Caco-2 (cell line): ENCODE results near the gene REPS1. TPM values are rescaled to one million over a fixed set of nuclear protein-coding genes. Genes with fewer than 3 reads are reported as not detected.

Experiments used
- BruUV-seq: library from RNA; stranded (reverse); fragments of 400-500 nt; replicated peaks from 2 replicates; lab custom pipeline; 2021; lab: Mats Ljungman, UMichigan
- CTCF ChIA-PET: fragments of 300-600 bp; sonication (Branson Sonifier 250); formaldehyde crosslinking; loops from one replicate; lab custom pipeline; 2022; ENCODE audit warnings: antibody characterized with exemption; lab: Charles Lee
- POLR2A ChIA-PET: fragments of 300-600 bp; sonication (Branson Sonifier 250); formaldehyde crosslinking; loops from one replicate; lab custom pipeline; 2022; ENCODE audit warnings: antibody characterized with exemption; lab: Charles Lee
- DNase-seq, 2 experiments: peaks; one replicate each; pipeline versions ENCODE4 v3.0.0 to v3.0.0-alpha.2; 2020 to 2022
- H3K27me3 ChIP-seq: replicated peaks from 2 replicates; pipeline ENCODE4 v1.6.0; 2011; ENCODE audit warnings: low read length; ENCODE audit not compliant: control insufficient read depth, insufficient read depth
- H3K36me3 ChIP-seq: 2 replicates; pipeline ENCODE4 v1.5.1; 2011; ENCODE audit warnings: low read length; ENCODE audit not compliant: control insufficient read depth, insufficient read depth
- H3K4me1 ChIP-seq: fragments of 250-450 bp; sonication (Bioruptor Pico); 2 replicates; pipeline ENCODE4 v1.5.1; 2020; ENCODE audit warnings: mild to moderate bottlenecking
- H3K4me3 ChIP-seq: 2 replicates; pipeline ENCODE4 v1.5.1; 2011; ENCODE audit warnings: low read depth, mild to moderate bottlenecking, control low read depth, low read length
- H3K9me3 ChIP-seq: fragments of 250-450 bp; sonication (Bioruptor Pico); 2 replicates; pipeline ENCODE4 v1.5.1; 2020; ENCODE audit warnings: mild to moderate bottlenecking, moderate library complexity
- H3K27ac Mint-ChIP-seq: one replicate; pipeline ENCODE4 v1.8.0; 2022; ENCODE audit warnings: mixed read lengths; ENCODE audit not compliant: unreplicated experiment
- H3K27me3 Mint-ChIP-seq: one replicate; pipeline ENCODE4 v1.8.0; 2022; ENCODE audit warnings: mixed read lengths; ENCODE audit not compliant: insufficient read depth, unreplicated experiment
- H3K36me3 Mint-ChIP-seq: one replicate; pipeline ENCODE4 v1.8.0; 2022; ENCODE audit warnings: mild to moderate bottlenecking, mixed read lengths; ENCODE audit not compliant: insufficient read depth, unreplicated experiment
- H3K4me1 Mint-ChIP-seq: one replicate; pipeline ENCODE4 v1.8.0; 2022; ENCODE audit warnings: low read depth, mixed read lengths; ENCODE audit not compliant: unreplicated experiment
- H3K4me3 Mint-ChIP-seq: one replicate; pipeline ENCODE4 v1.8.0; 2022; ENCODE audit warnings: mild to moderate bottlenecking, moderate library complexity, mixed read lengths; ENCODE audit not compliant: unreplicated experiment
- H3K9me3 Mint-ChIP-seq: one replicate; pipeline ENCODE4 v1.8.0; 2022; ENCODE audit warnings: mixed read lengths; ENCODE audit not compliant: unreplicated experiment
- intact Hi-C: fragments of 100-400 bp; cut with micrococcal nuclease; formaldehyde crosslinking; loops from one replicate; pipeline ENCODE4 v1.10.0; 2022; ENCODE audit not compliant: unreplicated experiment
- total RNA-seq: library from RNA; stranded (reverse); gene quantifications from 2 replicates; pipeline ENCODE4 v1.2.3, GENCODE V29; 2022
- TF ChIP-seq, protein P1 (sequence below), 2 experiments: fragments of 200-600 bp in 1 of 2; IDR thresholded peaks; 1 replicate in 1 of 2; 2 replicates in 1 of 2; pipeline versions ENCODE4 v1.5.1 to v1.8.0; 2011 to 2022; ENCODE audit warnings: antibody characterized with exemption in 1 of 2, control low read depth in 1 of 2, inconsistent platforms in 1 of 2, low read depth in 1 of 2, low read length in 1 of 2, mild to moderate bottlenecking in 1 of 2, moderate library complexity in 1 of 2; ENCODE audit not compliant: insufficient read depth in 1 of 2, severe bottlenecking in 1 of 2, unreplicated experiment in 1 of 2

REPS1 gene
- total RNA-seq, 1 experiment from 2014 or later: 74.1 TPM

DNA sequence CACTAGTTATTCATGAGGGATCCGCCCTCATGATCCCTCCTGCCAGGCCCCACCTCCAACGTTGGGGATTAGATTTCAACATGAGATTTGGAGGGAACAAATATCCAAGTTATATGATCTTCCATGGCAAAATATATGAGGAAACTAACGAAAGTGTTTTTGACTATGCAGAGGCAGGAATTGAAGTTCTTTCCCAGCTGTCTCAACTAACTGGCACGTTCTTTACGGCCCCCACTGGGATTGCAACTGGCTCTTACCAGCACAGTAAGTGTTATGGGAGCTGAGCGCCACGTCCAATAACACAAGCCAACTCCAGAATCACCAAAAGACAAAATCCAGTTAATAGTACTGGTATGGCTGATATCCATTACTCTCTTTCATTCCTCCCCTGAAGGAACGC, 125.6 kb downstream of the REPS1 start:
- H3K9me3 ChIP-seq: no peaks in the 10 kb centered on the region
- no peak for DNase-seq
- TF ChIP-seq, protein P1, sequence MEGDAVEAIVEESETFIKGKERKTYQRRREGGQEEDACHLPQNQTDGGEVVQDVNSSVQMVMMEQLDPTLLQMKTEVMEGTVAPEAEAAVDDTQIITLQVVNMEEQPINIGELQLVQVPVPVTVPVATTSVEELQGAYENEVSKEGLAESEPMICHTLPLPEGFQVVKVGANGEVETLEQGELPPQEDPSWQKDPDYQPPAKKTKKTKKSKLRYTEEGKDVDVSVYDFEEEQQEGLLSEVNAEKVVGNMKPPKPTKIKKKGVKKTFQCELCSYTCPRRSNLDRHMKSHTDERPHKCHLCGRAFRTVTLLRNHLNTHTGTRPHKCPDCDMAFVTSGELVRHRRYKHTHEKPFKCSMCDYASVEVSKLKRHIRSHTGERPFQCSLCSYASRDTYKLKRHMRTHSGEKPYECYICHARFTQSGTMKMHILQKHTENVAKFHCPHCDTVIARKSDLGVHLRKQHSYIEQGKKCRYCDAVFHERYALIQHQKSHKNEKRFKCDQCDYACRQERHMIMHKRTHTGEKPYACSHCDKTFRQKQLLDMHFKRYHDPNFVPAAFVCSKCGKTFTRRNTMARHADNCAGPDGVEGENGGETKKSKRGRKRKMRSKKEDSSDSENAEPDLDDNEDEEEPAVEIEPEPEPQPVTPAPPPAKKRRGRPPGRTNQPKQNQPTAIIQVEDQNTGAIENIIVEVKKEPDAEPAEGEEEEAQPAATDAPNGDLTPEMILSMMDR (IDR thresholded peaks at IDR 0.05; ENCODE audit: insufficient read depth in 1 of 2, low read depth in 1 of 2, low read length in 1 of 2, severe bottlenecking in 1 of 2, unreplicated experiment in 1 of 2): no peak
- H3K27ac Mint-ChIP-seq: no peak overlapping the region
- no peaks in the 10 kb centered on the region for H3K27me3 ChIP-seq
- no peaks in the 10 kb centered on the region for H3K9me3 Mint-ChIP-seq
- CTCF ChIA-PET: no interaction called here
- no peaks in the 10 kb centered on the region for H3K4me1 Mint-ChIP-seq
- intact Hi-C loops: no loop called here
- POLR2A ChIA-PET: no interaction called here
- BruUV-seq: no TSS peak
- no peaks in the 10 kb centered on the region for H3K36me3 Mint-ChIP-seq
- no peaks in the 10 kb centered on the region for H3K36me3 ChIP-seq
- no peaks in the 10 kb centered on the region for H3K4me1 ChIP-seq
- H3K4me3 Mint-ChIP-seq: no peak overlapping the region
- no peak overlapping the region for H3K4me3 ChIP-seq
- no peaks in the 10 kb centered on the region for H3K27me3 Mint-ChIP-seq

DNA sequence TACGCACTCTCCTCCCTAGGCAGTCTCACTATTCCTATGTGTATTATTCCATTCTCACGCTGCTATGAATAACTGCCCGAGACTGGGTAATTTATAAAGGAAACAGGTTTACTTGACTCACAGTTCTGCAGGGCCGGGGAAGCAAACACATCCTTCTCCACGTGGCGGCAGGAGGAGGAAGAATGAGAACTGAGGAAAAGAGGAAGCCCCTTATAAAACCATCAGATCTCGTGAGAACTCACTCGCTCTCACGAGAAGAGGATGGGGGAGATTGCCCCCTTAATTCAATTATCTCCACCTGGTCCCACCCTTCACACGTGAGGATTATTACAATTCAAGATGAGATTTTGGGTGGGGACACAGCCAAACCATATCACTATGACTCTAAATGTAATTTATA, 130.3 kb downstream of the REPS1 start:
- Mint-ChIP-seq H3K36me3 (no peaks in the 10 kb centered on the region), H3K9me3 (no peaks in the 10 kb centered on the region), H3K27ac (no peak overlapping the region), H3K4me1 (no peaks in the 10 kb centered on the region), H3K4me3 (no peak overlapping the region), H3K27me3 (peaks cover 2% of the 10 kb centered on the region)
- intact Hi-C loops: no loop called here
- Histone ChIP-seq H3K4me1 (no peaks in the 10 kb centered on the region), H3K9me3 (no peaks in the 10 kb centered on the region), H3K36me3 (no peaks in the 10 kb centered on the region), H3K4me3 (no peak overlapping the region), H3K27me3 (no peaks in the 10 kb centered on the region)
- POLR2A ChIA-PET: no interaction called here
- no TSS peak for BruUV-seq
- DNase-seq: no peak
- CTCF ChIA-PET: no interaction called here
- TF ChIP-seq, protein P1 (IDR thresholded peaks at IDR 0.05; ENCODE audit: insufficient read depth in 1 of 2, low read depth in 1 of 2, low read length in 1 of 2, severe bottlenecking in 1 of 2, unreplicated experiment in 1 of 2): no peak

- H3K4me1 ChIP-seq: no peaks in the 10 kb centered on the region
- Mint-ChIP-seq H3K4me1 (no peaks in the 10 kb centered on the region), H3K9me3 (no peaks in the 10 kb centered on the region), H3K27me3 (peaks cover 2% of the 10 kb centered on the region), H3K36me3 (no peaks in the 10 kb centered on the region), H3K4me3 (no peak overlapping the region), H3K27ac (no peak overlapping the region)
- no peak for DNase-seq
- no peak overlapping the region for H3K4me3 ChIP-seq
- no TSS peak for BruUV-seq
- intact Hi-C loops: no loop called here
- H3K27me3 ChIP-seq: no peaks in the 10 kb centered on the region
- ChIA-PET POLR2A (no interaction called here), CTCF (no interaction called here)
- H3K9me3 ChIP-seq: no peaks in the 10 kb centered on the region
- no peaks in the 10 kb centered on the region for H3K36me3 ChIP-seq
- TF ChIP-seq, protein P1 (IDR thresholded peaks at IDR 0.05; ENCODE audit: insufficient read depth in 1 of 2, low read depth in 1 of 2, low read length in 1 of 2, severe bottlenecking in 1 of 2, unreplicated experiment in 1 of 2): no peak
These were observed 131.4 kb downstream of the REPS1 start for GRCh38 chr6:138856654-138857053.

Other genes starting within 250 kb of the REPS1 start
- 8.9 and 10.8 TPM in 2 replicates for gene CCDC28A, start 214.5 kb downstream of the REPS1 start, total RNA-seq
- gene ECT2L, start 192.2 kb downstream of the REPS1 start, total RNA-seq: not detected in 2 replicates
- 90.3 and 90.8 TPM in 2 replicates for gene ABRACL, start 40.5 kb upstream of the REPS1 start, total RNA-seq
- 4.9 and 5.2 TPM in 2 replicates for gene HECA, start 146.8 kb upstream of the REPS1 start, total RNA-seq